Measurements from ENCODE around the gene CDKAL1. TPM values are rescaled to one million over a fixed set of nuclear protein-coding genes. Genes with fewer than 3 reads are reported as not detected.

Gene CDKAL1
- total RNA-seq, 5 donors from 2014 or later (not counting 1 experiment from before 2014, with no cell fraction given), result 18.8 to 29.9 (median 20.5) TPM

GRCh38 chr6:21199262-21199661 lies 665.0 kb downstream of the CDKAL1 start:
- H3K4me1 Mint-ChIP-seq, result peaks cover 0 to 15% (median 13%) of the 10 kb centered on the region in 3 donors
- Histone ChIP-seq H3K9me3 (no peaks in the 10 kb centered on the region), H3K4me1 (ENCODE audit: control insufficient read depth in 1 of 2, extremely low read depth in 1 of 2, insufficient read depth in 2 of 2, low read length in 2 of 2) (no peaks in the 10 kb centered on the region), H3K4me3 (ENCODE audit: control insufficient read depth in 1 of 2, extremely low read depth in 1 of 2, low read length in 1 of 2) (no peak overlapping the region), H3K27ac (ENCODE audit: low read length) (no peak overlapping the region), H3K27me3 (replicated peaks in 1 of 2; ENCODE audit: control insufficient read depth in 2 of 2, extremely low read depth in 1 of 2, insufficient read depth in 2 of 2, low read length in 1 of 2) (no peaks in the 10 kb centered on the region), H3K36me3 (ENCODE audit: control insufficient read depth in 2 of 2, extremely low read depth in 1 of 2, insufficient read depth in 1 of 2, low read length in 1 of 2) (peaks cover 0 to 19% of the 10 kb centered on the region in 2 donors)
- no peak for DNase-seq
- 93% methylated on average over 4 of the region's 6 CpGs for WGBS (ENCODE audit: insufficient coverage)
- peaks cover 66% of the 10 kb centered on the region for H3K36me3 Mint-ChIP-seq
- ChIA-PET CTCF (no interaction called here), POLR2A (no interaction called here)
- ATAC-seq (replicated peaks in 1 of 4), result no peak
- H3K9me3 Mint-ChIP-seq, result peaks cover 0 to 2% (median 0%) of the 10 kb centered on the region in 3 donors
- H3K4me3 Mint-ChIP-seq, result no peak overlapping the region
- H3K27ac Mint-ChIP-seq, result no peak overlapping the region
- H3K27me3 Mint-ChIP-seq, result no peaks in the 10 kb centered on the region

GRCh38 chr6:21200134-21200870 lies 666.0 kb downstream of the CDKAL1 start:
- Mint-ChIP-seq H3K4me1 (peaks cover 0 to 15% (median 13%) of the 10 kb centered on the region in 3 donors), H3K27ac (no peak overlapping the region), H3K9me3 (peaks cover 0 to 12% (median 0%) of the 10 kb centered on the region in 3 donors), H3K27me3 (no peaks in the 10 kb centered on the region), H3K36me3 (peaks cover 75% of the 10 kb centered on the region), H3K4me3 (no peak overlapping the region)
- ChIA-PET CTCF (interaction anchor here in 1 of 2 donors (0.7 kb wide), 1 partner anchor 1435 kb away, joined by 3 read pairs; no protein-coding TSS in a partner anchor), POLR2A (no interaction called here)
- no peaks in the 10 kb centered on the region for H3K9me3 ChIP-seq
- DNase-seq (no peak), ATAC-seq (replicated peaks in 1 of 4) (no peak)
- no peak overlapping the region for H3K27ac ChIP-seq (ENCODE audit: low read length)
- H3K4me3 ChIP-seq (ENCODE audit: control insufficient read depth in 1 of 2, extremely low read depth in 1 of 2, low read length in 1 of 2), result no peak overlapping the region
- H3K4me1 ChIP-seq (ENCODE audit: control insufficient read depth in 1 of 2, extremely low read depth in 1 of 2, insufficient read depth in 2 of 2, low read length in 2 of 2), result no peaks in the 10 kb centered on the region
- peaks cover 0 to 19% of the 10 kb centered on the region in 2 donors for H3K36me3 ChIP-seq (ENCODE audit: control insufficient read depth in 2 of 2, extremely low read depth in 1 of 2, insufficient read depth in 1 of 2, low read length in 1 of 2)
- H3K27me3 ChIP-seq (replicated peaks in 1 of 2; ENCODE audit: control insufficient read depth in 2 of 2, extremely low read depth in 1 of 2, insufficient read depth in 2 of 2, low read length in 1 of 2), result no peaks in the 10 kb centered on the region
- 77% methylated on average over 2 of the region's 7 CpGs for WGBS (ENCODE audit: insufficient coverage)

GRCh38 chr6:21201187-21201586 lies 666.9 kb downstream of the CDKAL1 start:
- ChIA-PET CTCF (interaction anchor here in 1 of 2 donors (0.5 to 0.7 kb wide), 2 partner anchors 9 to 1434 kb away, joined by 3 to 8 read pairs; no protein-coding TSS in a partner anchor), POLR2A (no interaction called here)
- no peaks in the 10 kb centered on the region for H3K27me3 Mint-ChIP-seq
- WGBS (ENCODE audit: insufficient coverage), result 100% methylated on average over 1 of the region's 4 CpGs
- DNase-seq (no peak), ATAC-seq (replicated peaks in 1 of 4) (no peak)
- H3K9me3 ChIP-seq, result no peaks in the 10 kb centered on the region
- H3K27ac Mint-ChIP-seq, result no peak overlapping the region
- H3K4me3 ChIP-seq (ENCODE audit: control insufficient read depth in 1 of 2, extremely low read depth in 1 of 2, low read length in 1 of 2), result no peak overlapping the region
- peaks cover 80% of the 10 kb centered on the region for H3K36me3 Mint-ChIP-seq
- H3K27me3 ChIP-seq (replicated peaks in 1 of 2; ENCODE audit: control insufficient read depth in 2 of 2, extremely low read depth in 1 of 2, insufficient read depth in 2 of 2, low read length in 1 of 2), result no peaks in the 10 kb centered on the region
- H3K36me3 ChIP-seq (ENCODE audit: control insufficient read depth in 2 of 2, extremely low read depth in 1 of 2, insufficient read depth in 1 of 2, low read length in 1 of 2), result peaks cover 0 to 19% of the 10 kb centered on the region in 2 donors
- H3K27ac ChIP-seq (ENCODE audit: low read length), result no peak overlapping the region
- no peaks in the 10 kb centered on the region for H3K4me1 ChIP-seq (ENCODE audit: control insufficient read depth in 1 of 2, extremely low read depth in 1 of 2, insufficient read depth in 2 of 2, low read length in 2 of 2)
- H3K4me1 Mint-ChIP-seq, result peaks cover 0 to 13% (median 11%) of the 10 kb centered on the region in 3 donors
- no peak overlapping the region for H3K4me3 Mint-ChIP-seq
- H3K9me3 Mint-ChIP-seq, result peaks cover 0 to 14% (median under 1%) of the 10 kb centered on the region in 3 donors

GRCh38 chr6:21201637-21202350 lies 667.5 kb downstream of the CDKAL1 start:
- H3K9me3 Mint-ChIP-seq, result peaks cover 0 to 18% (median 1%) of the 10 kb centered on the region in 3 donors
- no peaks in the 10 kb centered on the region for H3K27me3 Mint-ChIP-seq
- H3K27ac Mint-ChIP-seq, result no peak overlapping the region
- no peaks in the 10 kb centered on the region for H3K4me1 ChIP-seq (ENCODE audit: control insufficient read depth in 1 of 2, extremely low read depth in 1 of 2, insufficient read depth in 2 of 2, low read length in 2 of 2)
- WGBS (ENCODE audit: insufficient coverage), result 97% methylated on average over 5 of the region's 10 CpGs
- POLR2A ChIA-PET, result interaction anchor here in 1 of 2 donors (0.6 kb wide), 1 partner anchor 244 kb away, joined by 9 read pairs; no protein-coding TSS in a partner anchor
- no peak overlapping the region for H3K27ac ChIP-seq (ENCODE audit: low read length)
- CTCF ChIA-PET, result interaction anchor here in 1 of 2 donors (0.5 to 0.6 kb wide), 2 partner anchors 9 to 526 kb away, joined by 3 to 8 read pairs; no protein-coding TSS in a partner anchor
- H3K4me3 Mint-ChIP-seq, result no peak overlapping the region
- H3K4me3 ChIP-seq (ENCODE audit: control insufficient read depth in 1 of 2, extremely low read depth in 1 of 2, low read length in 1 of 2), result no peak overlapping the region
- H3K27me3 ChIP-seq (replicated peaks in 1 of 2; ENCODE audit: control insufficient read depth in 2 of 2, extremely low read depth in 1 of 2, insufficient read depth in 2 of 2, low read length in 1 of 2), result no peaks in the 10 kb centered on the region
- no peak for ATAC-seq (replicated peaks in 1 of 4)
- peaks cover 0 to 11% (median 7%) of the 10 kb centered on the region in 3 donors for H3K4me1 Mint-ChIP-seq
- H3K9me3 ChIP-seq, result no peaks in the 10 kb centered on the region
- peaks cover 81% of the 10 kb centered on the region for H3K36me3 Mint-ChIP-seq
- peaks cover 0 to 19% of the 10 kb centered on the region in 2 donors for H3K36me3 ChIP-seq (ENCODE audit: control insufficient read depth in 2 of 2, extremely low read depth in 1 of 2, insufficient read depth in 1 of 2, low read length in 1 of 2)
- no peak for DNase-seq

GRCh38 chr6:21202521-21202920 lies 668.3 kb downstream of the CDKAL1 start:
- no CpG with 5 or more reads among the region's 3 CpGs for WGBS (ENCODE audit: insufficient coverage)
- Histone ChIP-seq H3K27me3 (replicated peaks in 1 of 2; ENCODE audit: control insufficient read depth in 2 of 2, extremely low read depth in 1 of 2, insufficient read depth in 2 of 2, low read length in 1 of 2) (no peaks in the 10 kb centered on the region), H3K4me1 (ENCODE audit: control insufficient read depth in 1 of 2, extremely low read depth in 1 of 2, insufficient read depth in 2 of 2, low read length in 2 of 2) (no peaks in the 10 kb centered on the region), H3K4me3 (ENCODE audit: control insufficient read depth in 1 of 2, extremely low read depth in 1 of 2, low read length in 1 of 2) (no peak overlapping the region), H3K27ac (ENCODE audit: low read length) (no peak overlapping the region), H3K36me3 (ENCODE audit: control insufficient read depth in 2 of 2, extremely low read depth in 1 of 2, insufficient read depth in 1 of 2, low read length in 1 of 2) (peaks cover 0 to 19% of the 10 kb centered on the region in 2 donors), H3K9me3 (no peaks in the 10 kb centered on the region)
- Mint-ChIP-seq H3K27me3 (no peaks in the 10 kb centered on the region), H3K4me3 (no peak overlapping the region), H3K36me3 (peaks cover 82% of the 10 kb centered on the region), H3K27ac (no peak overlapping the region), H3K9me3 (peaks cover 0 to 18% (median 1%) of the 10 kb centered on the region in 3 donors), H3K4me1 (peaks cover 0 to 9% (median 7%) of the 10 kb centered on the region in 3 donors)
- no peak for DNase-seq
- no peak for ATAC-seq (replicated peaks in 1 of 4)
- ChIA-PET CTCF (no interaction called here), POLR2A (interaction anchor here in 1 of 2 donors (0.6 kb wide), 1 partner anchor 245 kb away, joined by 9 read pairs; no protein-coding TSS in a partner anchor)

GRCh38 chr6:21204951-21205350 lies 670.7 kb downstream of the CDKAL1 start:
- Mint-ChIP-seq H3K27me3 (no peaks in the 10 kb centered on the region), H3K27ac (no peak overlapping the region), H3K4me1 (no peaks in the 10 kb centered on the region), H3K9me3 (peaks cover 0 to 28% (median 1%) of the 10 kb centered on the region in 3 donors), H3K36me3 (peaks cover 83% of the 10 kb centered on the region), H3K4me3 (no peak overlapping the region)
- Histone ChIP-seq H3K36me3 (ENCODE audit: control insufficient read depth in 2 of 2, extremely low read depth in 1 of 2, insufficient read depth in 1 of 2, low read length in 1 of 2) (peaks cover 0 to 21% of the 10 kb centered on the region in 2 donors), H3K9me3 (no peaks in the 10 kb centered on the region), H3K27ac (ENCODE audit: low read length) (no peak overlapping the region), H3K4me3 (ENCODE audit: control insufficient read depth in 1 of 2, extremely low read depth in 1 of 2, low read length in 1 of 2) (no peak overlapping the region), H3K4me1 (ENCODE audit: control insufficient read depth in 1 of 2, extremely low read depth in 1 of 2, insufficient read depth in 2 of 2, low read length in 2 of 2) (no peaks in the 10 kb centered on the region), H3K27me3 (replicated peaks in 1 of 2; ENCODE audit: control insufficient read depth in 2 of 2, extremely low read depth in 1 of 2, insufficient read depth in 2 of 2, low read length in 1 of 2) (no peaks in the 10 kb centered on the region)
- DNase-seq (no peak), ATAC-seq (replicated peaks in 1 of 4) (no peak)
- ChIA-PET CTCF (no interaction called here), POLR2A (no interaction called here)
- WGBS (ENCODE audit: insufficient coverage), result 100% methylated on average over 1 of the region's 3 CpGs

All from T-cell (primary cell).